C4-2B (cell line): Measurements from ENCODE around the gene NSMCE3.

Experiments
- H3K27ac ChIP-seq: fragments of 450-650 bp; 2 replicates; pipeline ENCODE4 v1.5.1; 2017
- ZFX ChIP-seq: fragments of 450-650 bp; IDR thresholded peaks from 2 replicates; pipeline ENCODE4 v1.6.1; 2017
- TF ChIP-seq, protein P1 (sequence below): fragments of 450-650 bp; conservative IDR thresholded peaks from 2 replicates; pipeline ENCODE4 v1.5.1; 2017; ENCODE audit warnings: mild to moderate bottlenecking

The NSMCE3 gene

DNA sequence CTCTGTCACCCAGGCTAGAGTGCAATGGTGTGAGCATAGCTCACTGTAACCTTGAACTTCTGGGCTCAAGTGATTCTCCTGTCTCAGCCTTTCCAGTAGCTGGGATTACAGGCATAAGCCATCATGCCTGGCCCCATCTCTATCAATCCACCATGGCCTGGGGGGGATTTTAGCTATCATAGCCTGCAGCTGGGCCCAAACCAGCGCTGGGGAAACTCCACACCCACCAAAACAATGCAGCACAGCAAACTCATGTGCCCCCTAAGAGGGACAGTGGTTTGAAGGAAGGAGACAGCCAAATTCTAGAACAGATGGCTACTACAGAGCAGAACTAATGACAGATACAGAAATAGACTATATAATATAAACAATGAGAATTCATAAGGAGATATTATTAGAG is 13.8 kb upstream of the NSMCE3 start:
- TF ChIP-seq ZFX = no peak
- no peak overlapping the region for H3K27ac ChIP-seq

DNA sequence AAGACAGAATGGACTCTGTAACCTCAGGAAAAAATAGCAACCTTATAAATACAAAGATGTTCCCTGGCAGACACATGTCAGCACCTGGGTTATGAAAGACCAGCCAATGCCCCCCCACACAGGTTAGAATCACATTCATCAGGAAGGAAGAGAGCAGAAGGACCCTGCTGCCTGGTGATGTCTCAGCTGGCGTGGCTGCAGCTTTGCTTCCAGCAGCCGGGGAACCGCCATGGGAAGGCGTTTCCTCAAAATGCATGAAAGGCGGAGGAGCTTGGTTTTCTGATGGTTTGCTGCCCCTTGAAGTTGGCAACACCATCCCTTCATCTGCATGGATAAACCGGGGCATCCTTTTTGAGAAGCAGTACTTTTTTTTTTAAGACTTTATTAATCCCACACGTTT is 10.9 kb upstream of the NSMCE3 start:
- TF ChIP-seq ZFX = no peak
- TF ChIP-seq, protein P1, sequence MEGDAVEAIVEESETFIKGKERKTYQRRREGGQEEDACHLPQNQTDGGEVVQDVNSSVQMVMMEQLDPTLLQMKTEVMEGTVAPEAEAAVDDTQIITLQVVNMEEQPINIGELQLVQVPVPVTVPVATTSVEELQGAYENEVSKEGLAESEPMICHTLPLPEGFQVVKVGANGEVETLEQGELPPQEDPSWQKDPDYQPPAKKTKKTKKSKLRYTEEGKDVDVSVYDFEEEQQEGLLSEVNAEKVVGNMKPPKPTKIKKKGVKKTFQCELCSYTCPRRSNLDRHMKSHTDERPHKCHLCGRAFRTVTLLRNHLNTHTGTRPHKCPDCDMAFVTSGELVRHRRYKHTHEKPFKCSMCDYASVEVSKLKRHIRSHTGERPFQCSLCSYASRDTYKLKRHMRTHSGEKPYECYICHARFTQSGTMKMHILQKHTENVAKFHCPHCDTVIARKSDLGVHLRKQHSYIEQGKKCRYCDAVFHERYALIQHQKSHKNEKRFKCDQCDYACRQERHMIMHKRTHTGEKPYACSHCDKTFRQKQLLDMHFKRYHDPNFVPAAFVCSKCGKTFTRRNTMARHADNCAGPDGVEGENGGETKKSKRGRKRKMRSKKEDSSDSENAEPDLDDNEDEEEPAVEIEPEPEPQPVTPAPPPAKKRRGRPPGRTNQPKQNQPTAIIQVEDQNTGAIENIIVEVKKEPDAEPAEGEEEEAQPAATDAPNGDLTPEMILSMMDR = no peak
- H3K27ac ChIP-seq = no peak overlapping the region

DNA sequence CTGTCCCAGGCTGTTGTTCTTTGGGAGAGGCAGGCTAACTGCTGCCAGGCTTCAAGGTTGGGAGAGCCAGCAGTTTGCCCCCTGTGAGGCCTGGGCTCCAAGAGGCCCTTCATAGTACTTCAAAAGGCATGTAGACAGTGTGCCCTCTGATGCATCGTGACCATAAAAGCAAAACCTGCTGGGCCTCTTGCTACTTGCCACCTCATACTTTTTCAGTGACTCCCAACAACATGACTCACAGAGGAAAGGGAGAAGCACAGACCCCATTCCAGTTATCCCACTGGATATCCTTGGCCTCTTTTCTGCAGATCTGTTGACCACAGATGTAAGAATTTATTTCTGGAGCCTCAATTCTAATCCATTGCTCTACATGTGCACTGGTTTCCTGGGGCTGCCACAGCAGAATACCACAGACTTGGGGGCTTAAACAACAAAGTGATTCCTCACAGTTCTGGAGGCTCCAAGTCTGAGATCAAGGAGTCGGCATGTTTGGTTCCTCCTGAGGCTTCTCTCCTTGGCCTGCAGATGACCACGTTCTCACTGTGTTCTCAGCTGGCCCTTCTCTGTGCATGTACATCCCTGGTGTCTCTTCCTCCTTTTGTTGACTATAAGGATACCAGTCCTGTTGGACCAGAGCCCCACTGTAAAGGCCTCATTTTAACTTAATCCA is 8.9 kb upstream of the NSMCE3 start:
- TF ChIP-seq, protein P1 = no peak
- no peak for TF ChIP-seq ZFX
- no peak overlapping the region for H3K27ac ChIP-seq

DNA sequence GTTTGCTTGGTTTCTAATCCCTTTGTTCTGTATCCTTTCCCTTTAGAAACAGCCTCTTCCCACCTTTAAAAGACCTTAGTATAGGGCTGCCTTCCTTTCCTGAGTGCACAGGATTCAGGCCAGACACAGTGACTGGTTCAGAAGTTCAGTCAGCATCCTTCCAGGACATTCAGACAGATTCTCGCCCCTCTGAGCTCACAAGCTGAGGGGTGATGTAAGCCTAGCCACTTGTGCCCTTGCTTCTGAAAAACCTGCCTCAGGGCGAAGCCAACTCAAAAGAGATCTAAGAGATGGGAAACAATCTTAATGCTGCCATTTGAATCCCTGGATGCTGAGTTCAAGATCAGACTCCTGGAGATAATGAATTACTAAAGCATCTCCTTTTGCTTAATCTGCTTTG is 6.7 kb upstream of the NSMCE3 start:
- TF ChIP-seq, protein P1 = no peak
- TF ChIP-seq ZFX = no peak
- H3K27ac ChIP-seq = no peak overlapping the region

DNA sequence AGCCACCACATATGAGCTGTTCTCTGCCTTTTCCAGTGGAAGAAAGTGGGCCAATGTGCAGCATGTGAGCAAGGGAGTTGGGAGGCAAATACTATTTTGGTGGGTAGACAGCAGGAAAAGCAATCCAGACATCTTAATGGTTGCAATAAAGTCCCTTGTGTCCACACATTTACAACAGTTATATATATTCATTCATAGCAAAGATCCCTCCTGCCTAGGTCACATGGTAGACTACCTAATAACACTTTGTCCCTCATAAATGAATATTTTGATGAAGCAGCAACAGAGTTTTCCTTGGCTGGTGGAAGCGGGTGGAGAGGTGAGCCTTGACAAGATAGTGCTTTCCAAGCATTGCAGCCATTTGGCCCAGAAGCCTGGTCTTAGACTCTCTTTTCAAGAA is 6.2 kb upstream of the NSMCE3 start:
- H3K27ac ChIP-seq = no peak overlapping the region
- TF ChIP-seq, protein P1 = no peak
- TF ChIP-seq ZFX = no peak

DNA sequence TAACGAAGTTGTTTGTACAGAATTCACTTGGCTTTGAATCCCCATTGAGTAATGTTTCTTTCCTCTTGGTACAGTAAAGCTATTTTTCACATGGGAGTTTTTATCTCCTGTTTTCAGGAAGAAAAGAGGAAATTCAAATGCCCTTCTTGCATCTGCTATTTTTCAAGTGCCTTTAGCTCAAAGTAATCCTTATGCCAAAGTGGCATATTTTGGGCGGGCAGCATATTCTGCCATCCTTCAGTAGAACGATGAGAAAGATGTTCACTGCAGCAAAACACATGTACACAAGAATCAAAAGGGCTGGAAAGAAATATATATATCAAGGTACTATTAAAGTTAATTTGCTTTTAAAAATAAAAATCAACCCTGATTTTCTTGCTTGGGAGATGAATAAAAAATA is 5.3 kb upstream of the NSMCE3 start:
- TF ChIP-seq, protein P1 = no peak
- TF ChIP-seq ZFX = no peak

DNA sequence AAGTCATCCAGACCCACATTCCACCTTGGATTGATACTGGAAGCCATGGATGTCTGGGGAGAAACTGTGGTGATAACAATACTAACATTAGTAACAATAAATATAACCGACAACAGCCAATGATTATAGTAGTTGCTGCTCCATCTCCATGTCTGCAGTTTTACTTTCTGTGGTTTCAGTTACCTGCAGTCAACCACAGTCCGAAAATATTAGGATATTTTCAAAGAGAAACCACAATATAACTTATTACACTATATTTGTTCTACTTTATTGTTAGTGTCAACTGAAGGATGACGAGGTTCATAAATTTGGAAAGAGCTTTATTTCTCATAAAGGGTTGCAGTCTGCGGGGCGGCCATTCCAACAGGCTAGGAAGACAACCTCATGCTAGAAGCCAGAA is 2.6 kb upstream of the NSMCE3 start:
- H3K27ac ChIP-seq = no peak overlapping the region
- TF ChIP-seq, protein P1 = no peak
- TF ChIP-seq ZFX = no peak

More for the DNA sequence above, 5.3 kb upstream of the NSMCE3 start:
- no peak overlapping the region for H3K27ac ChIP-seq

DNA sequence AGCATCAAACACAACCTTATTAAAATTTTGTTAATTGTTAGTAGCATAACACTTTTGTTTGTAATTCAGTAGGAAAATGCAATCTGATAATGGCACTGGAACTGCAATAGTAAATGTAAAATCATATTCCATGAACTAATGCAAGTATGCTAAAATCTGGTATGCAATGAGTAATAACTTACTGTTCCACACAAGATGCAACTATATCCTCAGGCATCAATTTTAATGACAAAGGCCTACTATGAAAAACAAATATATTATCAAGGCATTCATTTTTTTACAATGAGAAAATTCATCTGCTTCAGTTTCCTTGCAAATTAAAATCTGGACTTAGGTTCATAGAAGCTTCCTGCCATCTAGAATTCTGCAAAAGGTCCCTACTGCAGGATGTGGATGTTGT is 1.4 kb upstream of the NSMCE3 start:
- no peak for TF ChIP-seq ZFX
- TF ChIP-seq, protein P1 = no peak
- H3K27ac ChIP-seq = no peak overlapping the region
